HEK293 (cell line): ENCODE data around the gene PIGW.

Experiments used
- CTCF ChIA-PET: fragments of 350-600 bp; formaldehyde crosslinking; extraction: SDS; loops from one replicate; lab custom pipeline; 2021; ENCODE audit warnings: antibody characterized with exemption; lab: Yijun Ruan, JAX
- POLR2A ChIA-PET: fragments of 300-600 bp; formaldehyde crosslinking; extraction: SDS; loops from one replicate; lab custom pipeline; 2020; ENCODE audit warnings: antibody characterized with exemption, inconsistent platforms; lab: Yijun Ruan, JAX
- H3K27ac ChIP-seq: fragments of 200-500 bp; sonication (Bioruptor generic); 2 replicates; pipeline ENCODE4 v1.5.1; 2014; ENCODE audit warnings: low read depth, low read length, control low read depth, inconsistent platforms; ENCODE audit errors: extremely low read depth
- H3K36me3 ChIP-seq, 2 experiments: fragments of 200-500 bp in 1 of 2; sonication (Bioruptor generic) in 1 of 2; 1 replicate in 1 of 2; 2 replicates in 1 of 2; pipeline ENCODE4 v1.5.1; 2014 to 2017; ENCODE audit warnings: inconsistent platforms in 2 of 2, low read length in 2 of 2; ENCODE audit not compliant: control insufficient read depth in 2 of 2, insufficient read depth in 1 of 2
- H3K4me1 ChIP-seq: fragments of 200-500 bp; sonication (Bioruptor generic); 2 replicates; pipeline ENCODE4 v1.5.1; 2014; ENCODE audit warnings: mild to moderate bottlenecking, low read length, inconsistent platforms; ENCODE audit not compliant: control insufficient read depth, insufficient read depth
- H3K4me3 ChIP-seq: 2 replicates; pipeline ENCODE4 v1.5.1; 2011; ENCODE audit warnings: low read depth, mild to moderate bottlenecking, control low read depth, low read length, moderate library complexity
- H3K9me3 ChIP-seq: fragments of 200-500 bp; sonication (Bioruptor generic); 2 replicates; pipeline ENCODE4 v1.5.1; 2014; ENCODE audit warnings: low read depth, low read length, inconsistent platforms; ENCODE audit not compliant: control insufficient read depth, insufficient read depth
- KLF9 ChIP-seq: fragments of 450-650 bp; formaldehyde crosslinking; IDR thresholded peaks from 2 replicates; pipeline ENCODE4 v1.5.1; 2016; ENCODE audit warnings: missing biosample characterization, missing genetic modification characterization, low read depth
- RBAK ChIP-seq: fragments of 450-650 bp; formaldehyde crosslinking; IDR thresholded peaks from 2 replicates; pipeline ENCODE4 v1.5.1; 2016; ENCODE audit warnings: missing biosample characterization, missing genetic modification characterization
- SP3 ChIP-seq: fragments of 450-650 bp; formaldehyde crosslinking; IDR thresholded peaks from 2 replicates; pipeline ENCODE4 v1.5.1; 2016; ENCODE audit warnings: missing biosample characterization, missing genetic modification characterization
- YY2 ChIP-seq: fragments of 450-650 bp; formaldehyde crosslinking; IDR thresholded peaks from 2 replicates; pipeline ENCODE4 v1.5.1; 2016; ENCODE audit warnings: missing biosample characterization, missing genetic modification characterization
- ZBTB17 ChIP-seq: fragments of 450-650 bp; formaldehyde crosslinking; IDR thresholded peaks from 2 replicates; pipeline ENCODE4 v1.5.1; 2016; ENCODE audit warnings: missing biosample characterization, missing genetic modification characterization
- ZFHX2 ChIP-seq: fragments of 450-650 bp; formaldehyde crosslinking; conservative IDR thresholded peaks from 2 replicates; pipeline ENCODE4 v1.5.1; 2016; ENCODE audit warnings: missing biosample characterization, missing genetic modification characterization
- ZNF175 ChIP-seq: fragments of 450-650 bp; formaldehyde crosslinking; IDR thresholded peaks from 2 replicates; pipeline ENCODE4 v1.5.1; 2016; ENCODE audit warnings: missing biosample characterization, missing genetic modification characterization
- ZNF214 ChIP-seq: fragments of 450-650 bp; formaldehyde crosslinking; IDR thresholded peaks from 2 replicates; pipeline ENCODE4 v1.5.1; 2017; ENCODE audit warnings: missing biosample characterization, mild to moderate bottlenecking, missing genetic modification characterization, borderline replicate concordance
- ZNF350 ChIP-seq: fragments of 450-650 bp; formaldehyde crosslinking; IDR thresholded peaks from 2 replicates; pipeline ENCODE4 v1.5.0; 2017; ENCODE audit warnings: missing biosample characterization, mild to moderate bottlenecking, missing genetic modification characterization
- ZNF404 ChIP-seq: fragments of 450-650 bp; formaldehyde crosslinking; IDR thresholded peaks from 2 replicates; pipeline ENCODE4 v1.5.1; 2017; ENCODE audit warnings: missing biosample characterization, missing genetic modification characterization
- ZNF560 ChIP-seq: fragments of 450-650 bp; formaldehyde crosslinking; IDR thresholded peaks from 2 replicates; pipeline ENCODE4 v1.5.1; 2017; ENCODE audit warnings: missing biosample characterization, missing genetic modification characterization, borderline replicate concordance
- ZNF626 ChIP-seq: fragments of 450-650 bp; sonication (Bioruptor Pico); formaldehyde crosslinking; IDR thresholded peaks from 2 replicates; pipeline ENCODE4 v1.5.1; 2018; ENCODE audit warnings: missing biosample characterization, missing genetic modification characterization, inconsistent platforms
- ZNF664 ChIP-seq: fragments of 450-650 bp; formaldehyde crosslinking; IDR thresholded peaks from 2 replicates; pipeline ENCODE4 v1.5.1; 2016; ENCODE audit warnings: missing biosample characterization, missing genetic modification characterization
- ZNF76 ChIP-seq: fragments of 450-650 bp; formaldehyde crosslinking; IDR thresholded peaks from 2 replicates; pipeline ENCODE4; 2016; ENCODE audit warnings: low read depth, missing biosample characterization, missing genetic modification characterization, borderline replicate concordance
- ZNF830 ChIP-seq: fragments of 450-650 bp; IDR thresholded peaks from 2 replicates; pipeline ENCODE4 v1.5.0; 2018; ENCODE audit warnings: missing biosample characterization, missing genetic modification characterization, low read depth, mild to moderate bottlenecking, moderate library complexity
- TF ChIP-seq, protein P1 (sequence below): sonication (generic); formaldehyde crosslinking; IDR thresholded peaks from 2 replicates; pipeline ENCODE4 v1.8.1; 2022; ENCODE audit warnings: mild to moderate bottlenecking, moderate library complexity, missing genetic modification reagents
- TF ChIP-seq, protein P2 (sequence below): fragments of 450-650 bp; formaldehyde crosslinking; IDR thresholded peaks from 2 replicates; pipeline ENCODE4 v1.5.1; 2017; ENCODE audit warnings: missing biosample characterization, missing genetic modification characterization
- TF ChIP-seq, protein P3 (sequence below): fragments of 450-650 bp; formaldehyde crosslinking; IDR thresholded peaks from 2 replicates; pipeline ENCODE4 v1.5.1; 2016; ENCODE audit warnings: missing biosample characterization, missing genetic modification characterization
- TF ChIP-seq, protein P4 (sequence below): fragments of 450-650 bp; formaldehyde crosslinking; IDR thresholded peaks from 2 replicates; pipeline ENCODE4 v1.5.1; 2017; ENCODE audit warnings: missing biosample characterization, missing genetic modification characterization

Gene PIGW

DNA sequence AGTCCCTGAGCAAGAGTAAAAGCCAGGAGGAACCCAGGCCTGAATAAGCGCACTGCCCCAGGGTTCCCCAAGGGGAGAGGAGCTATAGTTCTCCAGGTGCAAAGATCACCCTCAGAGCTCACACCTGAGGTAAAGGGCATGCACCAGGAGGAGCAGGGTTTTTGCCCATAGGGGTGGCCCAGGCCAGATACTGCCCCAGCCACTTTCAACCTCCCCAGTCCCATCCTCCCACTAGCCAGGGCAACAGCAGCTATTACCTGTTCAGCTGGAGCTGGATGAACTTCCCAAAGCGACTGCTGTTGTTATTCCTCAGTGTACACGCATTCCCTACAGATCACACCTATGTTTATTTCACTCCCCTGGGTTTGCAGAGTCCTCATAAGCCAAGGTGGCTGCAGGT lies 19.9 kb upstream of the PIGW start (continued):
- no peak for TF ChIP-seq ZNF830 (tag by site-specific recombination)
- TF ChIP-seq, all 188 proteins: peak for 0

DNA sequence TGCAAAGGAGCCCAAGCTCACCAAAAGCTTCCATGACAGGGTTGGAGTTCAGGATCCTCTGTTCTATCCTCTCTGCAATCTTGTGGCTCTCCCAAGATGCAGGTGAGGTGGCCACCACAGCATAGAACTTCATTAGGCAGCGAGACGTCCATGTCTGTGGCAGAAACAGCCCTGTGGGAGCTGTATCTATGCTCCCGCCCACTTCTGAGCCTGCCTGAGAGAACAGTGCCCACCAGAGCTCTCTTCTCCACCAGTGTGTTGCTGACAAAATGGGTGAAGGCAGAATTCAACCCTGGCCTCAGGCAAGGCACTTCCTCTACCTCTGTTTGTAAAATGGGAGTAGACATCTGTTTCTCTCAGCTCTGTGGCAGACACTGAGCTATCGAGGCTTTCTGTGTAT lies 18.9 kb upstream of the PIGW start:
- peaks cover 35 to 92% of the 10 kb centered on the region in 2 experiments for H3K36me3 ChIP-seq
- CTCF ChIA-PET, result interaction anchor here (0.6 to 1.0 kb wide), 3 partner anchors 12 to 87 kb away, joined by 3 read pairs; partner anchors contain the start of genes MYO19 and PIGW
- TF ChIP-seq YY2 (tag by site-specific recombination), result no peak
- TF ChIP-seq ZNF560, result no peak
- no peak for TF ChIP-seq ZNF175 (tag by site-specific recombination)
- no peak for TF ChIP-seq ZNF664
- no peak for TF ChIP-seq ZNF214 (tag by site-specific recombination)
- no peak for TF ChIP-seq ZNF404 (tag by site-specific recombination)
- TF ChIP-seq, protein P1, sequence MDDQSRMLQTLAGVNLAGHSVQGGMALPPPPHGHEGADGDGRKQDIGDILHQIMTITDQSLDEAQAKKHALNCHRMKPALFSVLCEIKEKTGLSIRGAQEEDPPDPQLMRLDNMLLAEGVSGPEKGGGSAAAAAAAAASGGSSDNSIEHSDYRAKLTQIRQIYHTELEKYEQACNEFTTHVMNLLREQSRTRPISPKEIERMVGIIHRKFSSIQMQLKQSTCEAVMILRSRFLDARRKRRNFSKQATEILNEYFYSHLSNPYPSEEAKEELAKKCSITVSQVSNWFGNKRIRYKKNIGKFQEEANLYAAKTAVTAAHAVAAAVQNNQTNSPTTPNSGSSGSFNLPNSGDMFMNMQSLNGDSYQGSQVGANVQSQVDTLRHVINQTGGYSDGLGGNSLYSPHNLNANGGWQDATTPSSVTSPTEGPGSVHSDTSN (CRISPR knock-in tag), result no peak
- TF ChIP-seq ZBTB17 (tag by site-specific recombination), result no peak
- TF ChIP-seq, protein P2, sequence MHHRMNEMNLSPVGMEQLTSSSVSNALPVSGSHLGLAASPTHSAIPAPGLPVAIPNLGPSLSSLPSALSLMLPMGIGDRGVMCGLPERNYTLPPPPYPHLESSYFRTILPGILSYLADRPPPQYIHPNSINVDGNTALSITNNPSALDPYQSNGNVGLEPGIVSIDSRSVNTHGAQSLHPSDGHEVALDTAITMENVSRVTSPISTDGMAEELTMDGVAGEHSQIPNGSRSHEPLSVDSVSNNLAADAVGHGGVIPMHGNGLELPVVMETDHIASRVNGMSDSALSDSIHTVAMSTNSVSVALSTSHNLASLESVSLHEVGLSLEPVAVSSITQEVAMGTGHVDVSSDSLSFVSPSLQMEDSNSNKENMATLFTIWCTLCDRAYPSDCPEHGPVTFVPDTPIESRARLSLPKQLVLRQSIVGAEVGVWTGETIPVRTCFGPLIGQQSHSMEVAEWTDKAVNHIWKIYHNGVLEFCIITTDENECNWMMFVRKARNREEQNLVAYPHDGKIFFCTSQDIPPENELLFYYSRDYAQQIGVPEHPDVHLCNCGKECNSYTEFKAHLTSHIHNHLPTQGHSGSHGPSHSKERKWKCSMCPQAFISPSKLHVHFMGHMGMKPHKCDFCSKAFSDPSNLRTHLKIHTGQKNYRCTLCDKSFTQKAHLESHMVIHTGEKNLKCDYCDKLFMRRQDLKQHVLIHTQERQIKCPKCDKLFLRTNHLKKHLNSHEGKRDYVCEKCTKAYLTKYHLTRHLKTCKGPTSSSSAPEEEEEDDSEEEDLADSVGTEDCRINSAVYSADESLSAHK (tag by site-specific recombination), result no peak
- TF ChIP-seq ZNF626 (tag by site-specific recombination), result no peak
- TF ChIP-seq, protein P3, sequence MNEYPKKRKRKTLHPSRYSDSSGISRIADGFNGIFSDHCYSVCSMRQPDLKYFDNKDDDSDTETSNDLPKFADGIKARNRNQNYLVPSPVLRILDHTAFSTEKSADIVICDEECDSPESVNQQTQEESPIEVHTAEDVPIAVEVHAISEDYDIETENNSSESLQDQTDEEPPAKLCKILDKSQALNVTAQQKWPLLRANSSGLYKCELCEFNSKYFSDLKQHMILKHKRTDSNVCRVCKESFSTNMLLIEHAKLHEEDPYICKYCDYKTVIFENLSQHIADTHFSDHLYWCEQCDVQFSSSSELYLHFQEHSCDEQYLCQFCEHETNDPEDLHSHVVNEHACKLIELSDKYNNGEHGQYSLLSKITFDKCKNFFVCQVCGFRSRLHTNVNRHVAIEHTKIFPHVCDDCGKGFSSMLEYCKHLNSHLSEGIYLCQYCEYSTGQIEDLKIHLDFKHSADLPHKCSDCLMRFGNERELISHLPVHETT (tag by site-specific recombination), result no peak
- no peak for TF ChIP-seq ZNF76 (tag by site-specific recombination)
- TF ChIP-seq SP3 (tag by site-specific recombination), result no peak
- no peak for TF ChIP-seq KLF9
- TF ChIP-seq ZFHX2 (tag by site-specific recombination), result no peak
- TF ChIP-seq, protein P4, sequence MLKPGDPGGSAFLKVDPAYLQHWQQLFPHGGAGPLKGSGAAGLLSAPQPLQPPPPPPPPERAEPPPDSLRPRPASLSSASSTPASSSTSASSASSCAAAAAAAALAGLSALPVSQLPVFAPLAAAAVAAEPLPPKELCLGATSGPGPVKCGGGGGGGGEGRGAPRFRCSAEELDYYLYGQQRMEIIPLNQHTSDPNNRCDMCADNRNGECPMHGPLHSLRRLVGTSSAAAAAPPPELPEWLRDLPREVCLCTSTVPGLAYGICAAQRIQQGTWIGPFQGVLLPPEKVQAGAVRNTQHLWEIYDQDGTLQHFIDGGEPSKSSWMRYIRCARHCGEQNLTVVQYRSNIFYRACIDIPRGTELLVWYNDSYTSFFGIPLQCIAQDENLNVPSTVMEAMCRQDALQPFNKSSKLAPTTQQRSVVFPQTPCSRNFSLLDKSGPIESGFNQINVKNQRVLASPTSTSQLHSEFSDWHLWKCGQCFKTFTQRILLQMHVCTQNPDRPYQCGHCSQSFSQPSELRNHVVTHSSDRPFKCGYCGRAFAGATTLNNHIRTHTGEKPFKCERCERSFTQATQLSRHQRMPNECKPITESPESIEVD (tag by site-specific recombination), result no peak
- no peak for TF ChIP-seq RBAK (tag by site-specific recombination)
- no peak for TF ChIP-seq ZNF350
- H3K27ac ChIP-seq, result no peak overlapping the region
- no peak overlapping the region for H3K4me3 ChIP-seq
- POLR2A ChIA-PET, result interaction anchor here (1.0 to 2.5 kb wide), 3 partner anchors 9 to 21 kb away, joined by 4 to 6 read pairs (median 4); no protein-coding TSS in a partner anchor
- no peaks in the 10 kb centered on the region for H3K4me1 ChIP-seq
- no peaks in the 10 kb centered on the region for H3K9me3 ChIP-seq
